ENCODE results near the gene C1QB.
"Not testable (repeated sequence)": the region's sequence is repeated elsewhere in the genome, so short reads cannot be mapped to it uniquely, and the experiment has no call there.

C1QB gene

DNA sequence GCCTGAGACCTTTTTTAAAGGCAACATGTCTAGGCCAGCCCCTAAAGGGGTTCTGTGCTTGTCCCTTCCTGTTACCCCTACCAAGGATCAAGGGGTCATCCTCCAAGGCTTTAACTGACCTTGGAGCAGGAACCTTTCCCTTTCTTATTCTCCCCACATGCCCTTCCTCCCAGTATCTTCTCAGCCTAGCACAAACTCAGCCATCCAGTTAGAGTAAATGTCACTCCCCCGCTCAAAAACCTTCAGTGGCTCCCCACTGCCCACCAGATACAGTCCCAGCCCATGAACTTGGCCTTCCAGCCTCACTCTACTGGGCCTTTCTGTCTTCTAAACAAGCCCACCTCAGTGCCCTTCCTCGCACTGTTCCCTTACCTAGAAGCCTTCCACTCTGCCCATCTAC is 8.8 kb downstream of the C1QB start:
- Histone ChIP-seq H3K36me3 (replicated peaks) (no peaks in the 10 kb centered on the region), H3K27ac (no peak overlapping the region), H3K27me3 (replicated peaks) (peaks cover 1% of the 10 kb centered on the region), H3K4me3 (ENCODE audit: low read depth, low read length) (no peak overlapping the region)
- TF ChIP-seq, protein P1, sequence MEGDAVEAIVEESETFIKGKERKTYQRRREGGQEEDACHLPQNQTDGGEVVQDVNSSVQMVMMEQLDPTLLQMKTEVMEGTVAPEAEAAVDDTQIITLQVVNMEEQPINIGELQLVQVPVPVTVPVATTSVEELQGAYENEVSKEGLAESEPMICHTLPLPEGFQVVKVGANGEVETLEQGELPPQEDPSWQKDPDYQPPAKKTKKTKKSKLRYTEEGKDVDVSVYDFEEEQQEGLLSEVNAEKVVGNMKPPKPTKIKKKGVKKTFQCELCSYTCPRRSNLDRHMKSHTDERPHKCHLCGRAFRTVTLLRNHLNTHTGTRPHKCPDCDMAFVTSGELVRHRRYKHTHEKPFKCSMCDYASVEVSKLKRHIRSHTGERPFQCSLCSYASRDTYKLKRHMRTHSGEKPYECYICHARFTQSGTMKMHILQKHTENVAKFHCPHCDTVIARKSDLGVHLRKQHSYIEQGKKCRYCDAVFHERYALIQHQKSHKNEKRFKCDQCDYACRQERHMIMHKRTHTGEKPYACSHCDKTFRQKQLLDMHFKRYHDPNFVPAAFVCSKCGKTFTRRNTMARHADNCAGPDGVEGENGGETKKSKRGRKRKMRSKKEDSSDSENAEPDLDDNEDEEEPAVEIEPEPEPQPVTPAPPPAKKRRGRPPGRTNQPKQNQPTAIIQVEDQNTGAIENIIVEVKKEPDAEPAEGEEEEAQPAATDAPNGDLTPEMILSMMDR (IDR thresholded peaks at IDR 0.05; ENCODE audit: low read depth, low read length, missing control alignments): no peak
- no peak for DNase-seq
- in situ Hi-C loops (cut with HindIII; ENCODE audit: low pct_ligation_motif_present, low sequenced_read_pairs): no loop called here

DNA sequence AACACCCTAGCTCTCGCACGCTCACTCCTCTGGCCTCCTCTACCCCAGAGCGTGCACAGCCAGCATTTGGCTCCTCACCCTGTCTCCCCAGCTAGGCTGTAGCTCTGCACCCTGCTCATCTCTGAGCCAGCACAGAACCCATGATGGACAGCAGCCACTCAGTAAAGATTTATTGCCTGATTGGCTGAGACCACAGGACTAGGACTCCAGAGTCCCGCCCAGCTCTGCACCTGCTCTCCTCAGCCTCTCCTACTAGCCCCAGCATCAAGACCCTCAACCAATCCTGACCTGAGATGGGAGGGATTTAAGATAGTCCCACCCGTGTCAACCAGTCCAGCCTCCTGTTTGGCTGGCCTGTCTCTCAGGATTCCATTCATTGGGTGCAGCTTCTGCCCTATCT is 9.3 kb downstream of the C1QB start:
- H3K27me3 ChIP-seq (replicated peaks): peaks cover 5% of the 10 kb centered on the region
- in situ Hi-C loops (cut with HindIII; ENCODE audit: low pct_ligation_motif_present, low sequenced_read_pairs): no loop called here

DNA sequence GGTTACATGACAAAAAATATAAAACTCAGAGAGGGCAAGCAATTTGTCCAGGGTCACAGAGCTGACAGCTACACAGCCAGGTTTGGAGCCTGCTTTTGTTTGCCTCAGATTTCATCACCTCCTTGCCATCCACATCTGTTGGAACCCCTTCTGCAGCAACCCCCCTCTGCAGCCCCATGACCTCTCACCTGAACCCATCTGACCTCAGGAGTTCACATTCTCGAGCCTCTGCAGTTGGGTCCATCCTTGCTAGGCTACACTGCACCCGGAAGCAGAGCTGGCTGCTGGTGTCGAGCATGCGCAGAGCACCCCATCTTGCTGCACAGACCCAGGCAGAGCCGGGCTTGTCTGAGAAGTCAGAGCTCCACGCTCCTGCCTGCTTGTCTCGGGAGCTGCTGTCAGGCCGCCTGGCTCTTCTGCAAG is 10.0 kb downstream of the C1QB start:
- peaks cover 5% of the 10 kb centered on the region for H3K27me3 ChIP-seq (replicated peaks)

More for the DNA sequence above, 9.3 kb downstream of the C1QB start:
- TF ChIP-seq, protein P1 (IDR thresholded peaks at IDR 0.05; ENCODE audit: low read depth, low read length, missing control alignments): no peak
- H3K27ac ChIP-seq: no peak overlapping the region
- H3K4me3 ChIP-seq (ENCODE audit: low read depth, low read length): no peak overlapping the region
- H3K36me3 ChIP-seq (replicated peaks): no peaks in the 10 kb centered on the region
- peak; percentile 1 for DNase-seq

DNA sequence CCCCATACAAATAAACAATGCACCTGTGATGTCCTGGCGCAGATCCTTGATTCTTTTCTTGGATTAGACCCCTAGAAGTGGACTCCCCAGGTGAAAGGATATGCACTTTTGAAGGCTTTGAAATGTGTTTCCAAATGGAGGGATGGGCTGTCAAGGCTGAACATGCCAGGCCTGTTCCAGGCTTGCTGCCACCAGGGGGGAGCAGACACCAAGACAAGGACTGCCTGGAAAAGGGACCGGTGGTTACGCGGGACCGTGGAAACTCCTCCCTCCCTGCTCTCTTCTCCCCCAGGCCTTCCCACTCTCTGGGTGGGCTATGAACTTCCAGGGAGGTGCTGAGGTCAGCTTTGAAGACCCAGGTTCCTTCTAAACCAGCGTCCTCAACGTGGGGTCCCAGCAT is 12.7 kb downstream of the C1QB start:
- TF ChIP-seq, protein P1 (IDR thresholded peaks at IDR 0.05; ENCODE audit: low read depth, low read length, missing control alignments): peak; percentile 86
- Histone ChIP-seq H3K27me3 (replicated peaks) (peaks cover 17% of the 10 kb centered on the region), H3K36me3 (replicated peaks) (no peaks in the 10 kb centered on the region), H3K4me3 (ENCODE audit: low read depth, low read length) (no peak overlapping the region), H3K27ac (no peak overlapping the region)
- in situ Hi-C loops (cut with HindIII; ENCODE audit: low pct_ligation_motif_present, low sequenced_read_pairs): no loop called here
- peak; percentile 20 for DNase-seq

More for the DNA sequence above, 10.0 kb downstream of the C1QB start:
- in situ Hi-C loops (cut with HindIII; ENCODE audit: low pct_ligation_motif_present, low sequenced_read_pairs): no loop called here
- H3K27ac ChIP-seq: no peak overlapping the region
- TF ChIP-seq, protein P1 (IDR thresholded peaks at IDR 0.05; ENCODE audit: low read depth, low read length, missing control alignments): no peak
- H3K36me3 ChIP-seq (replicated peaks): no peaks in the 10 kb centered on the region
- DNase-seq: no peak
- no peak overlapping the region for H3K4me3 ChIP-seq (ENCODE audit: low read depth, low read length)

DNA sequence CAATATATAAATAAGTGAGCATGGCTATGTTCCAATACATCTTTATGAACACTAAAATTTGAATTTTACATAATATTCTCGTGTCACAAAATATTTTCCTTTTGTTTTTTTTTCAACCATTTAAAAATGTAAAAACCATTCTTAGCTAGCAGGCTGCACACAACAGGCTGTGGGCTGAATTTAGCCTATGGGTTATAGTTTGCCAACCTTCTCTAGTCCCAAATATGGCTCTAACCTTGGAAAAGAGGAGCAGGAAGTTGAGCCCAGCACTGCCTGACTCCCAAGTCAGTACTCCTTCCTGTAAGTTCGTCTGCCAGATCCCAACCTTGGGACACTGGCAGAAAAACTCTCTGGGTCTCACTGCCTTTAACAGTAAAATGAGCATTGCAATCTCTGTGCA is 13.4 kb downstream of the C1QB start:
- in situ Hi-C loops (cut with HindIII; ENCODE audit: low pct_ligation_motif_present, low sequenced_read_pairs): no loop called here
- Histone ChIP-seq H3K27me3 (replicated peaks) (peaks cover 22% of the 10 kb centered on the region), H3K36me3 (replicated peaks) (no peaks in the 10 kb centered on the region), H3K27ac (no peak overlapping the region), H3K4me3 (ENCODE audit: low read depth, low read length) (no peak overlapping the region)
- TF ChIP-seq, protein P1 (IDR thresholded peaks at IDR 0.05; ENCODE audit: low read depth, low read length, missing control alignments): no peak
- DNase-seq: no peak

DNA sequence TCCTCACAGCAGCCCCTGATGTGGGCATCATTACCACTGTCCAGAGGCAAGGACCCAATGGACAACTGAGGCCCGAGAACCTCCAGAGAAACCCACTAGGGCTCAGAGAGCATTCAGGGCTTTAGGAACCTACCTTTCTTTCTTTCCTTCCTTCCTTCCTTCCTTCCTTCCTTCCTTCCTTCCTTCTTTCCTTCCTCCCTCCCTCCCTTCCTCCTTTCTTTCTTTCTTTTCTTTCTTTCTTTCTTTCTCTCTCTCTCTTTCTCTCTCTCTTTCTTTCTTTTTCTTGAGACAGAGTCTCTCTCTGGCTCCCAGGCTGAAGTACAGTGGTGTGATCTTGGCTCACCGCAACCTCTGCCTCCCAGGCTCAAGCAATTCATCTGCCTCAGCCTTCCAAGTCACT is 15.8 kb downstream of the C1QB start:
- H3K27ac ChIP-seq; H3K4me3 ChIP-seq (ENCODE audit: low read depth, low read length); DNase-seq; in situ Hi-C loops (cut with HindIII; ENCODE audit: low pct_ligation_motif_present, low sequenced_read_pairs); H3K36me3 ChIP-seq (replicated peaks): not testable (repeated sequence)
- peaks cover 42% of the 10 kb centered on the region for H3K27me3 ChIP-seq (replicated peaks)

All from brain microvascular endothelial cell (primary cell).